GM12873 (cell line): ENCODE measurements around the gene LYPD1.

Experiments
- TF ChIP-seq, protein P1 (sequence below): IDR thresholded peaks from 2 replicates; pipeline ENCODE4 v1.5.1; 2012; ENCODE audit warnings: low read depth, mild to moderate bottlenecking, moderate library complexity, low read length, control low read depth; ENCODE audit not compliant: insufficient read depth; ENCODE audit errors: missing control alignments

The LYPD1 gene, protein sequence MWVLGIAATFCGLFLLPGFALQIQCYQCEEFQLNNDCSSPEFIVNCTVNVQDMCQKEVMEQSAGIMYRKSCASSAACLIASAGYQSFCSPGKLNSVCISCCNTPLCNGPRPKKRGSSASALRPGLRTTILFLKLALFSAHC

DNA sequence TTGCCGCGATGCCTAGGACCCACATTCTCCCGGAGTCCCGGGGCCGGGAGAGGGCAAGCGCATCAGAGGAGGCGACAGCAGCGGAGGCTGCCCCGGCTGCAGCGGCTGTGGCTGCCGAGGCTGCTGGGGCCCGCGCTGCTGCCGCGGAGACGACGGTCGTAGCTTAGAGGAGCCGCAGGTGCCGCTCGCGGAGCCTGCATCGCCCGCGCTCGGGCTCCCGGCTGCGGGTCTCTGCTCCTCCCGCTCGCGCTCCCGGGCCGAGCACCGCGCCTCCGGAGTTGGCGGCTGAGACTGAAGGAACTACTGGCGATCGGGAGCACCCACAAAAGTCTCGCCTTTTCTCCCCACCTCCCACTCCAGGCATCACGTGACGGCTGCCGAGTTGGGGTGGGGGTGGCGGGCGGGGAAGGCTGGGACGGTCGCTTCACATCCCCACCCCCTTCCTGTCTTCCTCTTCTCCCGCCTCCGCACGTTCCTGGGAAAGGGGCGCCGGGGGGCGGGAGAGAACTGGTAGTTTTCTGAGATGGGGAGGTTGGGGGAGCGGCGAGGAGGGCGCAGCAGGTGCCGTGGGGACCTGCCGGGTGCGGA is at the start of gene LYPD1:
Gene LYPD1 (minus strand): TSS at position 298 of the 588 bp plus-strand sequence. CDS start 273 bp downstream, at position 25.
- TF ChIP-seq, protein P1, sequence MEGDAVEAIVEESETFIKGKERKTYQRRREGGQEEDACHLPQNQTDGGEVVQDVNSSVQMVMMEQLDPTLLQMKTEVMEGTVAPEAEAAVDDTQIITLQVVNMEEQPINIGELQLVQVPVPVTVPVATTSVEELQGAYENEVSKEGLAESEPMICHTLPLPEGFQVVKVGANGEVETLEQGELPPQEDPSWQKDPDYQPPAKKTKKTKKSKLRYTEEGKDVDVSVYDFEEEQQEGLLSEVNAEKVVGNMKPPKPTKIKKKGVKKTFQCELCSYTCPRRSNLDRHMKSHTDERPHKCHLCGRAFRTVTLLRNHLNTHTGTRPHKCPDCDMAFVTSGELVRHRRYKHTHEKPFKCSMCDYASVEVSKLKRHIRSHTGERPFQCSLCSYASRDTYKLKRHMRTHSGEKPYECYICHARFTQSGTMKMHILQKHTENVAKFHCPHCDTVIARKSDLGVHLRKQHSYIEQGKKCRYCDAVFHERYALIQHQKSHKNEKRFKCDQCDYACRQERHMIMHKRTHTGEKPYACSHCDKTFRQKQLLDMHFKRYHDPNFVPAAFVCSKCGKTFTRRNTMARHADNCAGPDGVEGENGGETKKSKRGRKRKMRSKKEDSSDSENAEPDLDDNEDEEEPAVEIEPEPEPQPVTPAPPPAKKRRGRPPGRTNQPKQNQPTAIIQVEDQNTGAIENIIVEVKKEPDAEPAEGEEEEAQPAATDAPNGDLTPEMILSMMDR = no peak

DNA sequence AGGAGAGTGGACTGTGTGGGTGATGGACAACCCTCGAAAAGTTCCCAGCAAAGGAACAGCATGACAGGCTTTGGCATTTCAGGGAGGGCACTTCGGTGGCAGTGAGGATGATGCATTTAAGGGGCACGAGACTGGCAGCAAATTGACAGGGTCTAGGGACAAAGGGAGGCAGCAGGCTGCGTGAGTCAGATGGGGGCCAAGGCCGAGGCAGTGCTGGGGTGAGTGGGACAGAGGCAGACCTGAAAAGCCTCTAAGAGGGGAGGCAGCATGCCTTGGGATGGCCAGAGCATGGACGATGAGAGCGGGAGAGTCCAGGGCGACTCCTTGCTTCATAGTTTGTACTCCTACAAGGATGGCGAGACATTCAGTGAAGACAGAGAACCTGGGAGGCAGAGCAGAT is 49.5 kb upstream of the LYPD1 start:
- TF ChIP-seq, protein P1 = no peak

DNA sequence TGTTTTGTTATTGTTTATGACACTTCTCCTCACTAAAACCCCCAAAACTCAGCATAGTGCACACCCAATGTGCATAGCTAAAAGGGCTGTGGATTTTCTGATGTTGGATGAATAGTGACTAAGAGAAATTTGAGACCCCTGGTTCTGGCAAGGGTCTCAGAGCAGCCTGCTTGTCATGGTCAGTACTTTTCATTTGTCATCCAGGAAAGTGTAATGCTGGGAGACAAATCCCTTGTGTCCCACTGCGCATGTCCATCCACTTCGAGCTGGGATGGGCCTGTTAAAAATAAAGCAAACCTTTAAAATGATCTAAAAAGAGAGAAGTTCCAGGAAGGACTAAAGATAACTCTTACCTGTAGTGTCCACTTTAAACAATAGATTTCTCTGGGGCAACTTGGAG is 46.9 kb upstream of the LYPD1 start:
- TF ChIP-seq, protein P1 = no peak

DNA sequence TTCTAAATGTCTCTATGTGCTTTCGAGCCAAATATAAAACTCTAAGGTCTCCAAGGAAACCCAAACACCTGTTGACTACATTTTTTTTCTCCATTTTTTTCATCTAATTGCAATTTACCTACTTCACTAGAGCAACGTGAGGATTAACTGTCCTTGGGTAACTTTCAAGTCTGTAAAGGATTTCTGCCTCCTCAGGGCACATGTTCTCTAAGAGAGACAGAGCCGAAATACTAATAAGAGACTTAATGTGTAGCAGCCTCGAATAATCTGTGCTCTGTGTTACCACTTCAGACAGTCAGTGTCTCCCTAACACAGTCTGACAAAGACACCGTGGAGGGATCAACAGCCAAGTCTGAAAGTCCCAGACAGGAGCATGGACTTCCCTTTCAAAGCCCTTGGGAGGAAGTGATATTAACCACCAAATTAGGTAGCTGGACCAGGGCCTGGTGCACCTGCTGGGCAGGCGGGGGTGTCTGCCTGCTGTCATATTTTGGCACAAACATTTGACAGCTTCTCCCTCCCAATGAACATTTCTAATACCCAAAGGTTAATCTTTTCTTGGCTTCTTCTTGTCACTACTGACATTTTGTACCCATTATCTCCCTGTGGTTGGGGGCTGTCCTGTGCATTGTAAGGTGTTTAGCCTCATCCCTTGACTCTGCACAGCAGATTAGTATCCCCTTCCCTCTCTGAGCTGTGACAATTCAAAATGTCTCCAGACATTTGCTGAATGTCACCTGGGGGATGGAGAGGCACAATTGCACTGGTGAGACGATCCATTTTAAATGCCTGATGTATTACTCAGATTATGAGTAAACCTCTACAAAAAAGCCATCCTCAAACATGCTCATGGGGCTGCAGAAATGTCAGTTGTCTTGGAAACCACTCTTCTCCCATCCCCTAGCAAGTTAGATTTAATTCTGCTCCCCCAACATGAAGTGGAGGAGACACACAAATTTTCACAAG is 45.7 kb upstream of the LYPD1 start:
- TF ChIP-seq, protein P1 = no peak

DNA sequence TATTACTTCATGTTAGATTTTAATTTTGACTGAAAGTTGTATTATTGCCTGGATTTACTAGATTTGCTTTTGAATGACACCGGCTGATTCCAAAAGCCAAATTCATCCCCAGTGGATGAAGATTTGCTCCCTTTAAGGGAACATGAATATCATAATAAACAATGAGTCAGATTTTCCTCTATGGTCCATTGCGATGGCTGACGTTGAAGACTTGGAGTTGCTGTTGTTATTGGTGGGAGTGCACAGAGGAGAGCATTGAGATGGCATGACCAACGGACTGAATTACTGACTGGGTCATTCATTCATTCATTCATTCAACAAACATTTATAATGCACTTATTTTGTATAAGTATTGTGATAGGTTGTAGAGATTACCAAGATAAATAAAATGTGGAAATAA is 33.4 kb upstream of the LYPD1 start:
- TF ChIP-seq, protein P1 = no peak

DNA sequence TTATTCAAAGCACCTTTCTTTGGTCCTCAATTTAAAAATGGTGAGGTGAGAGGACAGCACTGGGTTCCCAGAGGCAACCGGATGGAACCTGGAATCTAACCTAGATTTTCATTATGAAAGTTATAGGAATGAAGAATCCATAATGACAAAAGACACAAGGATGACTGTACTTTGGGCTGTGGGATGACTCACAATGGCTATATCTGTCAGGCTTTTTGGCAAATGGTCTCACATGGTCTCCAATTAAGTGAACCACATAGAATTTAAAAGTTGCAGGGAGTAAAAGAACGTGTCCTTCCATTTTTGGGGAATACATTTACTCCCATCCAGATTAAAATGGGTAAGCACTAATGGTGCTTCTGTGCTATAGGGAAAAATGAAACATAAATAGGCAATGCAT is 31.8 kb upstream of the LYPD1 start:
- TF ChIP-seq, protein P1 = no peak

DNA sequence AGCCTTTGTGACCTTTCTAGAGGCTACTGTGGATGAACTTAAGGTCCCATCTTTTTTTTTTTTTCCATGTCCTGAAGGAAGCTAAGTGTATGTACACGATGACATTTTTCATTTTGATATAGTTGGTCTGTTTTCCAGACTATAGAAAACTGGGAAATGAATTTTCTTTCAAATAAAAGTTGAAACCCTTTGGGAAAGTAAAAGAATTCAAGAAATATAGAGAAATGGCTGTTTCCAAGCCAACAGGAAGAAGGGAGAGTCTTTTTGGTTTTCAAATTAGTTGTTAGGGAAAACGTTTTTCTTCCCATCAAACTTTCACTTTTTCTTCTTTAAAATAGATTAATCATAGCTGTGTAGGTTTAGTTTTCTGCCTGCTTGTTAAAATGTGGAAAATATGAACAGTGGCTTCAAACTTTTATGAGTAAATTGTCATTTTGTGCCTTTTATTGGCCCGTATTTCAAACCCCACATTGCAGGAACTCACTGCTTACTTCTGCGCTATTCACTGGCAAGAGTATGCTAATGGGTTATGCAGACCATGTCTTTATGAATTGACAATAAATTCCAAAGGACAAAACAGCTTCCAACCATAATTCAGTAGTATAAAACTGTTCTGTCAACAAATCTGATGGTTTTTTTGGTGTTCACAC is 27.7 kb upstream of the LYPD1 start:
- TF ChIP-seq, protein P1 = no peak
